Body of pancreas (tissue), 4 donors: ENCODE results near the gene RFT1. TPM values are rescaled to one million over a fixed set of nuclear protein-coding genes. Genes with fewer than 3 reads are reported as not detected.

ENCODE experiments used
- ATAC-seq: fragments of 150-250 bp; one replicate; pipeline ENCODE4 v1.9.1; 2016
- DNase-seq, 4 donors: peaks; one replicate each; pipeline ENCODE4 v3.0.0-alpha.2; 2019
- H3K27ac ChIP-seq, 4 donors: fragments of 200-600 bp; sonication (generic); 1 replicate in 3 of 4; 2 replicates in 1 of 4; pipeline versions ENCODE4 v1.5.1 to v1.6.1; 2016 to 2019; ENCODE audit warnings: mild to moderate bottlenecking in 1 of 4, mixed read lengths in 1 of 4, moderate library complexity in 1 of 4
- H3K27me3 ChIP-seq, 2 donors: fragments of 200-600 bp; sonication (generic); one replicate each; pipeline ENCODE4 v1.6.0; 2016; ENCODE audit warnings: mild to moderate bottlenecking in 1 of 2
- H3K36me3 ChIP-seq, 2 donors: fragments of 200-600 bp; sonication (generic); replicated peaks in 1 of 2; 2 replicates each; pipeline ENCODE4 v1.5.1; 2016; ENCODE audit warnings: low read depth in 2 of 2; ENCODE audit not compliant: insufficient read depth in 1 of 2
- H3K4me1 ChIP-seq: fragments of 200-600 bp; sonication (generic); one replicate; pipeline ENCODE4 v1.6.0; 2016
- H3K4me3 ChIP-seq, 2 donors: fragments of 200-600 bp; sonication (generic); 1 replicate in 1 of 2; 2 replicates in 1 of 2; pipeline ENCODE4 v1.5.1; 2016 to 2019
- H3K9me3 ChIP-seq, 3 donors: fragments of 200-600 bp; sonication (generic); 1 replicate in 2 of 3; 2 replicates in 1 of 3; pipeline ENCODE4 v1.5.1; 2016
- POLR2A ChIP-seq, 3 donors: fragments of 450-650 bp; IDR thresholded peaks; one replicate each; pipeline ENCODE4 v1.6.1; 2016; ENCODE audit warnings: antibody characterized with exemption in 3 of 3, mild to moderate bottlenecking in 2 of 3
- WGBS, 2 donors: methylation state at CpG; one replicate each; pipeline ENCODE4 v1.1.5; 2017; 5-methylcytosine and 5-hydroxymethylcytosine counted together
- intact Hi-C: fragments of 100-400 bp; cut with DNase I; formaldehyde crosslinking; loops from one replicate; pipeline ENCODE4 v1.15.1; 2023
- total RNA-seq, 2 donors: library from RNA; depleted of rRNA; stranded (reverse); fragments of >200 nt; gene quantifications; one replicate each; pipeline ENCODE4 v1.1.0, GENCODE V29; 2016
- TF ChIP-seq, protein P1 (sequence below), 7 experiments: fragments of 450-650 bp in 4 of 7; fragments of 200-600 bp in 3 of 7; sonication (generic) in 3 of 7; IDR thresholded peaks; one replicate each; pipeline ENCODE4 v1.5.1; 2016 to 2019; ENCODE audit warnings: antibody characterized with exemption in 7 of 7

The RFT1 gene
- total RNA-seq, 2 donors from 2014 or later: 10.6 to 19.8 TPM

DNA sequence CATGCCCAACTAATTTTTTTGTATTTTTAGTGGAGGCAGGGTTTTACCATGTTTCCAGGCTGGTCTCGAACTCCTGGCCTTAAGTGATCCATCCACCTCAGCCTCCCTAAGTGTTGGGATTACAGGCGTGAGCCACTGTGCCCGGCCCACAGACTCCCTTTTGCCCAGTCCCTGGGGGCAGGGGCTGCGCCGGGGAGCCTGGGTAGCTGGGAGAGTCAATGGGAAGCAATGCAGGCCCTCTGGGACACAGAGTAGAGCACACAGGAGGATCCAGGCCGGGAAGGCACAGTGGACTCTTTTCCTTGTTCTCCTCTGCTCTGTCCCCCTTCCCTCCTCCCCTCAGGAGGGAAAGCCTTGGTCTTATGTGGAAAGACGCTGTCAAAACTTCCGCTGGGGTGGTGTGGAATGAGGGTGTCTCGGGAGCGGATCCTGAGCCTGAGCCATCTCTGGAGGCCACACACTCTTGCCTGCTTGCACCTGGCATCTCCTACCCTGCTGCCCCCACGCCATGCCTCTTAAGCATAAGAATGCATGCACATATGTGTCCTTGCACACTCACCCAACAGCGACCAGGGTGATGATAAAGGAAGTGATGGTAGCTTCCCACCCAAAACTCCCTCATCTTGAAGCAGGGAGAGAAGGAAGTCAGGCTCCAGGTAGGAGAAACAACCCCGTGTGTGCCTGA is 18.9 kb upstream of the RFT1 start:
- H3K27ac ChIP-seq: peak overlapping the region in 1 of 4 donors; percentile 79
- WGBS, 2 donors: 94 to 97% methylated on average over 10 to 13 of the region's 13 CpGs
- no peaks in the 10 kb centered on the region for H3K36me3 ChIP-seq
- intact Hi-C loops: no loop called here
- ATAC-seq (no peak), DNase-seq (no peak)
- no peaks in the 10 kb centered on the region for H3K27me3 ChIP-seq
- TF ChIP-seq, protein P1, sequence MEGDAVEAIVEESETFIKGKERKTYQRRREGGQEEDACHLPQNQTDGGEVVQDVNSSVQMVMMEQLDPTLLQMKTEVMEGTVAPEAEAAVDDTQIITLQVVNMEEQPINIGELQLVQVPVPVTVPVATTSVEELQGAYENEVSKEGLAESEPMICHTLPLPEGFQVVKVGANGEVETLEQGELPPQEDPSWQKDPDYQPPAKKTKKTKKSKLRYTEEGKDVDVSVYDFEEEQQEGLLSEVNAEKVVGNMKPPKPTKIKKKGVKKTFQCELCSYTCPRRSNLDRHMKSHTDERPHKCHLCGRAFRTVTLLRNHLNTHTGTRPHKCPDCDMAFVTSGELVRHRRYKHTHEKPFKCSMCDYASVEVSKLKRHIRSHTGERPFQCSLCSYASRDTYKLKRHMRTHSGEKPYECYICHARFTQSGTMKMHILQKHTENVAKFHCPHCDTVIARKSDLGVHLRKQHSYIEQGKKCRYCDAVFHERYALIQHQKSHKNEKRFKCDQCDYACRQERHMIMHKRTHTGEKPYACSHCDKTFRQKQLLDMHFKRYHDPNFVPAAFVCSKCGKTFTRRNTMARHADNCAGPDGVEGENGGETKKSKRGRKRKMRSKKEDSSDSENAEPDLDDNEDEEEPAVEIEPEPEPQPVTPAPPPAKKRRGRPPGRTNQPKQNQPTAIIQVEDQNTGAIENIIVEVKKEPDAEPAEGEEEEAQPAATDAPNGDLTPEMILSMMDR (IDR thresholded peaks at IDR 0.05): no peak
- TF ChIP-seq POLR2A (IDR thresholded peaks at IDR 0.05): no peak
- H3K4me1 ChIP-seq: peaks cover 96% of the 10 kb centered on the region
- H3K9me3 ChIP-seq: no peaks in the 10 kb centered on the region
- H3K4me3 ChIP-seq: no peak overlapping the region

- Histone ChIP-seq H3K4me3 (no peak overlapping the region), H3K27ac (peak overlapping the region in 3 of 4 donors; percentile 11 to 82 (median 66)), H3K9me3 (no peaks in the 10 kb centered on the region), H3K4me1 (peaks cover 91% of the 10 kb centered on the region), H3K27me3 (no peaks in the 10 kb centered on the region), H3K36me3 (no peaks in the 10 kb centered on the region)
- intact Hi-C loops: no loop called here
- TF ChIP-seq, protein P1 (IDR thresholded peaks at IDR 0.05): no peak
- no peak for TF ChIP-seq POLR2A (IDR thresholded peaks at IDR 0.05)
- DNase-seq (no peak), ATAC-seq (no peak)
- 33 to 92% methylated on average over 1 to 2 of the region's 2 CpGs for WGBS, 2 donors
These were observed 17.7 kb upstream of the RFT1 start for GRCh38 chr3:53147903-53148400.

DNA sequence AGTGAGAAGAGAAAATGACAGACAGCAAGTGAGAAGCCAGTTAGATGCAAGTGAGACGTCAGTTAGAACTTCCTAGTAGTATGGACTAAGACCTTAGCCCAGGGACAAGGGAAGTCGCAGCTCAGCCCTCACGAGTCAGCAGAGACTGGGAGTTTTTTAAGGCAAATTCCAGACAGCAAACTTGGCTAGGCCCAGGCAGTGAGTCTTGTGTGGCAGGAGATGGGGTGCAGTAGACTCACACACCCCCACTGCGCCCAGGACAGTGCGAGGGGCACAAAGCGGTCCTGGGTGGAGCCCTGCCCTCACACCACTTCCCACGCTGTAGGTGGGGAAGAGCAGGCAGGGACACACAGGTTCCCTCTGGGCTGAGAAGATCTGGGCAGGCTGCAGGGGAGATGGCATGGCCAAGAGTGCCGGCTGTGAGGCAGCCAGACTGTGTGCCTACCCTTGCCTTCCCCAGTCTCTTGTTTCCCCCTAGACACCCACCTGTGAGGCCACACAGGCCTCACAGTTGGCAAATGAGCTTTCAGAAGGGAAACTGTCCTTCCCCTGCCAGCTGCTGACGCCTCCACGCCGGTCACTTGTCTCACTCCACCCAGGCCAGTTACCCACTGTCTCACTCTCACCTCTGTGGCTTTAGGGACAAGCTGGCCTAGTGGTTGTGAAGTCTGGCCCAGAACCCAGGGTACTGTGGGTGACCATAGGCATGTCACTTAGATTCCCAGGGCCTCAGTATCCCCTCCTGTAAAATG is 17.1 kb upstream of the RFT1 start:
- Histone ChIP-seq H3K36me3 (no peaks in the 10 kb centered on the region), H3K4me3 (no peak overlapping the region), H3K27ac (peak overlapping the region; percentile 11 to 82 (median 72)), H3K27me3 (no peaks in the 10 kb centered on the region), H3K4me1 (peaks cover 85% of the 10 kb centered on the region), H3K9me3 (no peaks in the 10 kb centered on the region)
- ATAC-seq (no peak), DNase-seq (no peak)
- intact Hi-C loops: no loop called here
- 67 to 82% methylated on average over 7 to 11 of the region's 11 CpGs for WGBS, 2 donors
- TF ChIP-seq POLR2A (IDR thresholded peaks at IDR 0.05): no peak
- TF ChIP-seq, protein P1 (IDR thresholded peaks at IDR 0.05): no peak

GRCh38 chr3:53146319-53146891 is 16.2 kb upstream of the RFT1 start:
- WGBS, 2 donors: 80 to 87% methylated on average over 6 to 7 of the region's 7 CpGs
- no peak for DNase-seq
- Histone ChIP-seq H3K4me1 (peaks cover 76% of the 10 kb centered on the region), H3K27me3 (no peaks in the 10 kb centered on the region), H3K27ac (peak overlapping the region; percentile 54 to 82 (median 72)), H3K9me3 (no peaks in the 10 kb centered on the region), H3K4me3 (no peak overlapping the region), H3K36me3 (no peaks in the 10 kb centered on the region)
- TF ChIP-seq, protein P1 (IDR thresholded peaks at IDR 0.05): no peak
- TF ChIP-seq POLR2A (IDR thresholded peaks at IDR 0.05): no peak
- ATAC-seq: no peak
- intact Hi-C loops: no loop called here
